Measurements from ENCODE around the gene HCK.

HCK gene

DNA sequence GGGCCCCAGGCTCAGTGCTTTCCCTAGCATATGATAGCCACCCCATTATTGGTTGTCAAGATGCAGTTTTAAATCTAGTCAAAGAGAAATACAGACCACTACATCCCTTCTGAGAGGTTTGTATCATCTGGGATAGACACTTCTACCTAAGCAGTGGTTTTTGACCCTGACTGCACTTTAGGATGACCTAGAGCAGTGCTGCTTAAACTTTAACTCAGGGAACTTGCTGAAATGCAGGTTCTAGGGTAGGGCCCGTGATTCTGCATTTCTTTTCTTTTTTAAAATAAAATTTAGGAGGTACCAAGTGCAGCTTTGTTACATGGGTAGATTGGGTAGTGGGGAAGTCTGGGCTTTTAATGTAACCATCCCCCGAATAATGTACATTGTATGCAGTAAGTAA, 76.1 kb downstream of the HCK start:
- H3K27ac ChIP-seq (ENCODE audit: low read depth, low read length): no peak overlapping the region
- no CpG with 5 or more reads among the region's 2 CpGs for WGBS (ENCODE audit: extremely low coverage, insufficient coverage, insufficient read length)

DNA sequence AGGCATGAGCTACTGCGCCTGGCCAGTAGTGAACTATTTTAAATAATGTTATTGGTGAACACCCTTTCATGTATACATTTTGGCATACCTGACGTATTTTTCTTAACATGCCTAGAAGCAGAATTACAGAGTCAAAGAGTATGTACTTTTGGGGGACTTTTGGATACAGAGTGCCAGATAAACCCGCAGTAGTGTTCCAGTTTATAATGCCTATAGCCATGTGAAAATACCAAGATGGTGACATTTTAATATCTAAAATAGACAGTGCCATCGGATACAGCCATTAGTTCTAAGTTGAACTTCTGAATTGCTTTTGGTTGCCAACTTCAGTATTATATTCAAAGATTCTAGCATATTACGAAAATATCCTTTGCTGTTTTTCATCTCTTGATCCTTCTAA, 77.8 kb downstream of the HCK start:
- no peaks in the 10 kb centered on the region for H3K27me3 ChIP-seq (ENCODE audit: insufficient read depth, low read length)
- H3K23ac ChIP-seq (ENCODE audit: low read length): no peak overlapping the region
- H4K8ac ChIP-seq (ENCODE audit: low read depth, low read length): no peak overlapping the region
- no peak overlapping the region for H3K14ac ChIP-seq (ENCODE audit: low read length)
- no peaks in the 10 kb centered on the region for H3K79me1 ChIP-seq (ENCODE audit: low read length)
- no CpG with 5 or more reads among the region's 5 CpGs for WGBS (ENCODE audit: extremely low coverage, insufficient coverage, insufficient read length)
- H3K27ac ChIP-seq (ENCODE audit: low read depth, low read length): no peak overlapping the region
- no peak for DNase-seq
- no peak overlapping the region for H3K4ac ChIP-seq (ENCODE audit: low read depth, low read length)
- no peak overlapping the region for H3K4me3 ChIP-seq (ENCODE audit: low read depth, low read length)
- no peak overlapping the region for H3K9ac ChIP-seq (ENCODE audit: low read length)
- H3K9me3 ChIP-seq (ENCODE audit: insufficient read depth, low read depth, low read length): no peaks in the 10 kb centered on the region
- H2BK5ac ChIP-seq (ENCODE audit: low read depth, low read length, poor library complexity): no peak overlapping the region
- H3K36me3 ChIP-seq (ENCODE audit: control insufficient read depth in 1 of 2, insufficient read depth in 2 of 2, low read length in 2 of 2): peaks cover 2 to 5% of the 10 kb centered on the region in 2 experiments
- H4K12ac ChIP-seq (ENCODE audit: low read depth, low read length): no peak overlapping the region
- H3K79me2 ChIP-seq (ENCODE audit: control insufficient read depth, insufficient read depth, low read length, poor library complexity): peaks cover 1% of the 10 kb centered on the region
- peaks cover 0 to 2% of the 10 kb centered on the region in 2 experiments for H3K4me1 ChIP-seq (ENCODE audit: control insufficient read depth in 1 of 2, insufficient read depth in 2 of 2, low read length in 2 of 2)
- H4K91ac ChIP-seq (ENCODE audit: low read depth, low read length): no peak overlapping the region
- no peak overlapping the region for H3K18ac ChIP-seq (ENCODE audit: low read length)
- H2AK5ac ChIP-seq (ENCODE audit: low read length): no peak overlapping the region
- H2BK12ac ChIP-seq (ENCODE audit: low read length): no peak overlapping the region
- no peak overlapping the region for H2BK120ac ChIP-seq (ENCODE audit: insufficient read depth, low read length, poor library complexity)
- no peak overlapping the region for H2AFZ ChIP-seq (ENCODE audit: insufficient read depth, low read length, poor library complexity)
- H3K4me2 ChIP-seq (ENCODE audit: low read length): no peak overlapping the region

More for the DNA sequence above, 76.1 kb downstream of the HCK start:
- Histone ChIP-seq H2AFZ (ENCODE audit: insufficient read depth, low read length, poor library complexity) (no peak overlapping the region), H3K14ac (ENCODE audit: low read length) (no peak overlapping the region), H3K4ac (ENCODE audit: low read depth, low read length) (no peak overlapping the region), H3K23ac (ENCODE audit: low read length) (no peak overlapping the region), H2BK120ac (ENCODE audit: insufficient read depth, low read length, poor library complexity) (no peak overlapping the region), H3K79me2 (ENCODE audit: control insufficient read depth, insufficient read depth, low read length, poor library complexity) (peaks cover 1% of the 10 kb centered on the region), H4K8ac (ENCODE audit: low read depth, low read length) (no peak overlapping the region), H4K91ac (ENCODE audit: low read depth, low read length) (no peak overlapping the region), H2BK5ac (ENCODE audit: low read depth, low read length, poor library complexity) (no peak overlapping the region), H3K79me1 (ENCODE audit: low read length) (no peaks in the 10 kb centered on the region), H3K36me3 (ENCODE audit: control insufficient read depth in 1 of 2, insufficient read depth in 2 of 2, low read length in 2 of 2) (peaks cover 2 to 3% of the 10 kb centered on the region in 2 experiments), H4K12ac (ENCODE audit: low read depth, low read length) (no peak overlapping the region), H3K27me3 (ENCODE audit: insufficient read depth, low read length) (no peaks in the 10 kb centered on the region), H3K18ac (ENCODE audit: low read length) (no peak overlapping the region), H3K4me1 (ENCODE audit: control insufficient read depth in 1 of 2, insufficient read depth in 2 of 2, low read length in 2 of 2) (no peaks in the 10 kb centered on the region), H3K4me3 (ENCODE audit: low read depth, low read length) (no peak overlapping the region), H3K9ac (ENCODE audit: low read length) (no peak overlapping the region), H3K4me2 (ENCODE audit: low read length) (no peak overlapping the region), H3K9me3 (ENCODE audit: insufficient read depth, low read depth, low read length) (no peaks in the 10 kb centered on the region), H2AK5ac (ENCODE audit: low read length) (no peak overlapping the region), H2BK12ac (ENCODE audit: low read length) (no peak overlapping the region)
- no peak for DNase-seq

DNA sequence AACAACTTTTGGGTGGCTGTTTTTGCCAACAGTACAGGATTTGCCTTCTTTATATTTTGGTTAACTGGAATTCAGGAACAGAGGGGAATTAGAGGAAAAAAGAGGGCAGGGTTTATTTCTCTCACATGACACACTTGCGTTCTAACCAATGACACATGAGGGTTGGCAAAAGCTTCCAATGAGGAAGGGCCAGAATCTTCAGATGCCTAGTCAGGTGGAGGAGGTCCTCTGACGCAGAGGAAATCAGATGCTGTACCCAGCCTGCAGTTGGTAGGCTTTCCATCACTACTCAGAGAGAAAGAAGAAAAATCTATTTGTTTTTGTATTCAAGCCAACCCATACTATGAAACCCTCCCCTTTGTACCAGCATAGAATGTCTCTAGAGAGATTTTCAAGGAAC, 78.3 kb downstream of the HCK start:
- Histone ChIP-seq H3K4ac (ENCODE audit: low read depth, low read length) (no peak overlapping the region), H3K9ac (ENCODE audit: low read length) (no peak overlapping the region), H3K36me3 (ENCODE audit: control insufficient read depth in 1 of 2, insufficient read depth in 2 of 2, low read length in 2 of 2) (peaks cover 0 to 3% of the 10 kb centered on the region in 2 experiments), H2BK12ac (ENCODE audit: low read length) (no peak overlapping the region), H3K9me3 (ENCODE audit: insufficient read depth, low read depth, low read length) (no peaks in the 10 kb centered on the region), H3K23ac (ENCODE audit: low read length) (no peak overlapping the region), H3K79me1 (ENCODE audit: low read length) (no peaks in the 10 kb centered on the region), H3K27ac (ENCODE audit: low read depth, low read length) (no peak overlapping the region), H2BK120ac (ENCODE audit: insufficient read depth, low read length, poor library complexity) (no peak overlapping the region), H3K14ac (ENCODE audit: low read length) (no peak overlapping the region), H4K91ac (ENCODE audit: low read depth, low read length) (no peak overlapping the region), H3K79me2 (ENCODE audit: control insufficient read depth, insufficient read depth, low read length, poor library complexity) (peaks cover 1% of the 10 kb centered on the region), H2AK5ac (ENCODE audit: low read length) (no peak overlapping the region), H3K4me3 (ENCODE audit: low read depth, low read length) (no peak overlapping the region), H3K4me1 (ENCODE audit: control insufficient read depth in 1 of 2, insufficient read depth in 2 of 2, low read length in 2 of 2) (peaks cover under 1 to 2% of the 10 kb centered on the region in 2 experiments), H2BK5ac (ENCODE audit: low read depth, low read length, poor library complexity) (no peak overlapping the region), H3K18ac (ENCODE audit: low read length) (no peak overlapping the region), H2AFZ (ENCODE audit: insufficient read depth, low read length, poor library complexity) (no peak overlapping the region), H3K27me3 (ENCODE audit: insufficient read depth, low read length) (no peaks in the 10 kb centered on the region), H4K8ac (ENCODE audit: low read depth, low read length) (no peak overlapping the region), H4K12ac (ENCODE audit: low read depth, low read length) (no peak overlapping the region), H3K4me2 (ENCODE audit: low read length) (no peak overlapping the region)
- DNase-seq: no peak
- WGBS (ENCODE audit: extremely low coverage, insufficient coverage, insufficient read length): no CpG with 5 or more reads among the region's 2 CpGs

DNA sequence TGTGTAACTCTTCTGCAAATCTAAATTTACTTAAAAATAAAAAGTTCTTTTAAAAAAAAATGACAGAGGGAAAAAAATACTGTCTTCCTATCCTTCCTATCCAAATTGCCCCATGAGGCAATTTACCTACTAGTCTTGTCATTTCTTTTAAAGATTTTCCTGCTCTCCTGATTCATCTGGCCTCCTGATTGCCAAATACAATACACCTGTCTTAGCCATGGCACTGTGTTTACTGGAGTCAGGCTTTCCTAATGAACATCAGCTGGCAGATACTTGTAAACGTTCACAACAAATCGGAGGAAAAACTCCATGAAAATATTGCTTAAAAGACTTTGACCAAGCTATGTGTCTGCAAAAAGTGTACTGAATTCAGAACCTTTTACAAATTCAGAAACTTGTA, 78.9 kb downstream of the HCK start:
- Histone ChIP-seq H2AFZ (ENCODE audit: insufficient read depth, low read length, poor library complexity) (no peak overlapping the region), H3K23ac (ENCODE audit: low read length) (no peak overlapping the region), H3K36me3 (ENCODE audit: control insufficient read depth in 1 of 2, insufficient read depth in 2 of 2, low read length in 2 of 2) (peaks cover 0 to 3% of the 10 kb centered on the region in 2 experiments), H2AK5ac (ENCODE audit: low read length) (no peak overlapping the region), H3K9me3 (ENCODE audit: insufficient read depth, low read depth, low read length) (no peaks in the 10 kb centered on the region), H4K91ac (ENCODE audit: low read depth, low read length) (no peak overlapping the region), H2BK120ac (ENCODE audit: insufficient read depth, low read length, poor library complexity) (no peak overlapping the region), H3K27me3 (ENCODE audit: insufficient read depth, low read length) (no peaks in the 10 kb centered on the region), H3K4me1 (ENCODE audit: control insufficient read depth in 1 of 2, insufficient read depth in 2 of 2, low read length in 2 of 2) (peaks cover 2 to 4% of the 10 kb centered on the region in 2 experiments), H2BK5ac (ENCODE audit: low read depth, low read length, poor library complexity) (no peak overlapping the region), H3K27ac (ENCODE audit: low read depth, low read length) (no peak overlapping the region), H3K79me1 (ENCODE audit: low read length) (no peaks in the 10 kb centered on the region), H3K9ac (ENCODE audit: low read length) (no peak overlapping the region), H2BK12ac (ENCODE audit: low read length) (no peak overlapping the region), H4K12ac (ENCODE audit: low read depth, low read length) (no peak overlapping the region), H4K8ac (ENCODE audit: low read depth, low read length) (no peak overlapping the region), H3K4me2 (ENCODE audit: low read length) (no peak overlapping the region), H3K18ac (ENCODE audit: low read length) (no peak overlapping the region), H3K14ac (ENCODE audit: low read length) (no peak overlapping the region), H3K79me2 (ENCODE audit: control insufficient read depth, insufficient read depth, low read length, poor library complexity) (peaks cover 1% of the 10 kb centered on the region), H3K4ac (ENCODE audit: low read depth, low read length) (no peak overlapping the region), H3K4me3 (ENCODE audit: low read depth, low read length) (no peak overlapping the region)
- no CpG with 5 or more reads among the region's 2 CpGs for WGBS (ENCODE audit: extremely low coverage, insufficient coverage, insufficient read length)
- no peak for DNase-seq

All from trophoblast cell (in vitro differentiated cells and primary cell).